RPMI7951 (cell line): Measurements from ENCODE around the gene RAB3B. TPM values are rescaled to one million over a fixed set of nuclear protein-coding genes. Genes with fewer than 3 reads are reported as not detected.
"Not testable (repeated sequence)": the region's sequence is repeated elsewhere in the genome, so short reads cannot be mapped to it uniquely, and the experiment has no call there.

Experiments used
- DNase-seq: peaks from one replicate; pipeline ENCODE4 v3.0.0-alpha.2; 2012; ENCODE audit warnings: low read depth
- total RNA-seq: library from RNA; depleted of rRNA; stranded (reverse); fragments of >200 nt; shearing (Covaris generic); gene quantifications from 2 replicates; pipeline ENCODE4 v1.2.3, GENCODE V29; 2014

RAB3B gene
- total RNA-seq, 1 experiment from 2014 or later: 5.6 TPM

DNA sequence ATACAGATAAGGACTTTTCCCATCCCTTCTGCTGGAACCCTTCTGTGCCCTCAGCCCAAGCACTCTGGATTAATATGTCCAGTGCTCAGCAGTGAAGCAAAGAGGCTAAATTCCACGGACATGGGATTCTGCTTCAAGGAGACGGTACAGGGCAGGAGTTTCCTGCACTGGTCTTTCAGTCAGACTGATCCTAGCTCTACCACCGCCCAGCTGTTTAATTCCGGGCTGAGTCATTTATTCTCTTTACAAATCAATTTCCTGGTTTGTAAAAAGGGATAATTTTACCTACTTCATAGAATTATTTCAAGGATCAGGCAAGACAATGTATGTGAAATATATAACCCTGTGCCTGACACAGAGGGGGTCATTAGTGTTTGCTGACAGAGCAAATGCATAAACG is 70.4 kb downstream of the RAB3B start:
- no peak for DNase-seq

GRCh38 chr1:51919684-51920083 is 70.8 kb downstream of the RAB3B start:
- no peak for DNase-seq

- DNase-seq: peak; percentile 9
Measured at GRCh38 chr1:51916587-51917405, 73.7 kb downstream of the RAB3B start.

DNA sequence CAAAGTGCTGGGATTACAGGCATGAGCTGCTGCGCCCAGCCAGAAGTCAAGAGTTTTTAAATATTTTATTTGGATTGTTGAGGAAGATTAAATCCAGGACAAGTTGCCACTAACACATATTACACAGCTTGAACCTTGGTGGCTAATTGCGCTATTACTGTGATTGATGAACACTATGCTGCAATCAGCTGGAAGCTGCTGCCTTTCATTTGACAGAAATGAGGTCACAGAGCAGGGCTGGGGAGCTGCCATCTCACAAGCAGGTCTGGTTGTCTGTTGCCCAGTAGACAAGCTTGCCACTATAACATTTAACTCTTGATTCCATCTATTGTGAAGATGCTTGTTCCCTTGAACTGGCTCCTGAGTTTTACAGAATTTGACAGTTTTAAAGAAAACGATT is 74.5 kb downstream of the RAB3B start:
- no peak for DNase-seq

- DNase-seq: peak; percentile 20
Measured at GRCh38 chr1:51912881-51913280, 77.6 kb downstream of the RAB3B start.

- no peak for DNase-seq
Measured at GRCh38 chr1:51910221-51911000, 80.1 kb downstream of the RAB3B start.

DNA sequence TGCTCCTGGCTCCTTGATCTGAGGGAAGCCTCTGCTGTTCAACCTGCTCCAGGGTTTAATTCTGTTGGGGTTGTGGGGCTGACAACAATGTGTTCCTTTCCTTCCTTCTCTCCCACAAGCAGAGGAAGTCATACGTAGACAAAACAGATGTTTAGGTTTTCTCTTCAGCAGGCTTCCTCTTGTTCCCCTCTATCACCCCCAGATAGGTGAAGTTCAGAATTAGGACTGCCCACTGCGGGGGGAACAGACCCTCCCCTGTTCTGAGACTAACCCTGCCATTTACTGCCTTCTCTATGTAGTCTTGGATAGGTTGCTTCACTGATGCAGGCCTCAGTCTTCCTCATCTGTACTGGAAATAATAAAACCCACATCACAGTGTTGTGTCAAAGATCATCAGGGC is 82.0 kb downstream of the RAB3B start:
- no peak for DNase-seq

DNA sequence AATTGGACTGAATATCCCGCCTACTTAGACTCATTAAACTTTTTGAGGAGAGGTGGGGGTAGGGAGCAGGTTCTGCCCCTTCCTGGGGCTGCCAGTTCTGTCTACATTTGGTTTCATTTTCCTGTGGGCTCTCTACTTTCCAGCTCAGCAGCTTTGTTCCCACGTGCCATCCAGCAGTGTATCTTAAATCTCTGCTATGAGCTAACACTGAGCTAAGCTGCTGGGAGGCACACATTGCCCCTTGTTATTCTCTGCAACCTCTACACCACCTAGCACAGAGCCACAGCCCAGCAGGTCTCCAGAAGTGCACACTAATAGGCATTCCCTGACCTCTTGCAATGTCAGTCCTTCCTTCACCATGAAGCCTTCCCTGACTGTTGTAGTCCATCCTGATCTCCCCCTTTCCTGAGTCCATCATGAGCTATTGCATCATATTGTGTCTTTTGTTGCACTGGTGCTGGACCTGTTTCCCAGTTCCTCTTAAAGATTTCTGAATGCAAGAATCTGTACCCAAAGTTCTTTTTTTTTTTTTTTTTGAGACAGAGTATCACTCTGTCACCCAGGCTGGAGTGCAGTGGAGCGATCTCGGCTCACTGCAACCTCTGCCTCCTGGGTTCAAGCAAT is 83.3 kb downstream of the RAB3B start:
- peak; percentile 38 for DNase-seq

DNA sequence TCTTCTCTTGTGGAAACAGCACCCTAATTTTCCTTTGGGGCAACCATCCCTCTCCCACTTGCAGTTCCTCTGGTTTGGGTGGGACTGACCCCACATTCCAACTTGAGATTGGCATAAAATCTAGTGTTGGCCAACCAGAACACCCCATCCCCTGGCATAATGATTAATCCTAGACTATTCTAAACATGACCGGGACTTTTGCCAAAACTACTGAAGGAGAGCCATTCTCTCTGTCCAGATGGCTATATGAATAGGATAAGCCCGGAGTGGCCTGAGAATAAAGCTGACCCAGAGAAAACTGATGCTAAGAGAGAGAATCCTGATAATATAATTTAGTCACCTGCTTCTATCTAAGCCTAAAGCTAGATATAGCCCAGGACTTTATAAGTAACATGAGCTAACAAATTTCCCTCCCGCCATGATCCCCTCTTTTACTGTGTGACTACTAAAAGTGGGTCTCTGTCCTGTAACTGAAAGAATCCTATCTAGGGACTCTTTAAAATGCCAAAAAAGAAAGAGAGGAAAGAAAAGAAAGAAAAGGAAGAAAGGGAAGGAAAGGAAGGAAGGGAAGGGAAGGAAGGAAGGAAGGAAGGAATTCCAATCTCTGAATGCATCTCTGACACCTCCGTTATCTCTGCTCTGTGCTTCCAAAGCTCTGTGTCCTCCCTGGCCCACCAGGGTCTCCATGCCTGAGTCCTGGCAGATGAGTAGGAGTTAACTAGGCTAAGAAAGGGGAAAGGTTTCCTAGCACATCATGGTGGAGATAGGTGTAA is 84.0 kb downstream of the RAB3B start:
- peak; percentile 82 for DNase-seq

- DNase-seq: no peak
Measured at GRCh38 chr1:51902456-51902855, 88.0 kb downstream of the RAB3B start.

- no peak for DNase-seq
Measured at GRCh38 chr1:51901151-51901550, 89.3 kb downstream of the RAB3B start.

DNA sequence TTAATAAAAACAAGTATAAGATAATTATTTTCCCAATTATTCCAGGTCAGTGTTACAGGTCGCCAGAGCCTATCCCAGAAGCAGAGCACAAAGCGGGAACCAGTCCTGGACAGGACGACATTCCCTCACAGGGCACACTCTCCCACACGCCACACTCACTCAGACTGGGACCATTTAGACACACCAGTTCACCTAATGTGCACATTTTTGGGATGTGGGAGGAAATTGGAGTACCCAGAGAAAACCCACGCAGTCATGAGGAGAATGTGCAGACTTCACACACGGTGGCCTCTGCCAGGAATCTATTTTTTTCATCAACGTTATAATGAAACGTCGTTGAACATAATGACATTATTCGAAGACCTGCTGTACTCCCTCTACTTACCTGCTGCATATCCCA is 91.5 kb downstream of the RAB3B start:
- DNase-seq: no peak

GRCh38 chr1:51898090-51898734 is 92.3 kb downstream of the RAB3B start:
- DNase-seq: peak; percentile 88

DNA sequence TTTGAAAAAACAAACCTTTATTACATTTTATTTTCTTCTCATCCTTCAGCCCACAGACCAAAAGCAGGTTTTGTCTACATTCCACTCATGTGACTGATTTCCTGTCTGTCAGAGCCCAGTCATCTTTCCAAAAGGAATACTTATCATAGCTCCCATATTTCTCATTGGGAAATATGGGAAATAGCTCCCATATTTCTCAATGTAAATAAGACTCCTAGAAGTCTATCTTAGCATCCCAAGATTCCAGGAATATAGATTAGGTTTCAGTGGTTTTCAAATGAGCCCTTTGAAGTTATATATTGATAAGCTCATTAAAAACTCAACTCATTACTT is 92.8 kb downstream of the RAB3B start:
- peak; percentile 79 for DNase-seq

- not testable (repeated sequence) for DNase-seq
Measured at GRCh38 chr1:51894748-51895147, 95.8 kb downstream of the RAB3B start.

DNA sequence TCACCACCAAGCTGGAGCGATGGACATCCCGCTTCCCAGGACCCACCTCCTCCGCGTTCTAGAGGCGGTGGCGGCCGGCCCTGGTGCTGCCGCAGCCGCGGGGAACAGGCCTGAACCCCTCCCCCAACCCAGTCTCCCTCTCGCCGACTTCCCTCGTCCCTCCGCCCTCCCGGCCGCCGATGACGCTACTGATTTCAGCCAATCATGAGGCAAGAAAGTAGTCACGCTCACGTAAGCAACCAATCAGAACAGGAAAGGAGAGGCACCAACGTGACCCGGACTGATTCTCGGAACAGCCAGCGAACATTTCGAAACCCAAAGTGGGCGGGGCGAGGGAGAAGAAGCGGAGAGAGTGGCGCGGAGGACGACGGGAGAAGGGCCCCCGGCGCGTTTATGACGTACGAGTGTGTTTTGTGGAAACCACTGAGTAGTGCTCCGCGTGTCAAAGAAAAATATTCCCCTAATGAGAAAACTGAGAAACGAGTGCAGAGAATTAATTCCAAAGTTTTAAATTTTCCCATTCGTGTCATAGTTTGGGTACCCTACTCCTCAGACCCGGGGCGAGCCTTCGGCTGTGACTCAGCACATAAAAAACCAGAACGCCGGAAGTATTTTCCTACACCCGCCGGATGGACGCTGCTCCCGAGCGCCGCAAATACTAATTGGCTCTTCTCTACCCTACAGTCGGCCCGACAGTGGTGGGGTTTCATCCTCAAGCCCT is 111.7 kb downstream of the RAB3B start, which contains the start of gene NRDC:
TSS of gene NRDC (minus strand) at position 112 of the 721 bp plus-strand sequence. CDS start 112 bp downstream, outside the sequence.
- peak; percentile 100 for DNase-seq

- no peak for DNase-seq
Measured at GRCh38 chr1:51878308-51878615, 112.2 kb downstream of the RAB3B start.

GRCh38 chr1:51877434-51878307 is 112.8 kb downstream of the RAB3B start:
- DNase-seq: peak; percentile 35

DNA sequence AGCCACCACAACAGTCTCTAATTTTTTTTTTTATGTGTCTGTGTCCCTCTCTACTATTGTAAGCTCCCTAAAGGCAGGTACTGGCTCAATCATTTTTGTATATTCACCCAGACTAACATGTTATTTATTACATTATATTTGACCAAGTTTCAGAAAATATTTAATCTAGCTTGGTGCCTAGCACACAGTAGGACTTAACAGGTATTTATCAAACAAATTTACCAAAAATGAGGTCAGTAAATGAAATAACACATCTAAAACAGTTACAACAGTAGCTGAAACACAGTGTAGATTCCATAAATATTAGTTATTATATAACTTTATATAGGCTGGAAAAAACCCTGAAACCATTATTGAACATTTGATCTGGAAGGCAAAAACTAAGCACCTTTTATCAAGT is 114.7 kb downstream of the RAB3B start:
- DNase-seq: no peak

- no peak for DNase-seq
Measured at GRCh38 chr1:51875291-51875772, 115.2 kb downstream of the RAB3B start.
